A549 (cell line): ENCODE results near the gene TSKU. TPM values are rescaled to one million over a fixed set of nuclear protein-coding genes. Genes with fewer than 3 reads are reported as not detected.
A peak's percentile ranks its signal among the peaks of the same experiment; 100 is the strongest.

Source experiments
- ATAC-seq, 2 experiments: fragments of 200-7000 bp in 1 of 2; fragments of >200 bp in 1 of 2; cut with Nextera tagmentation in 1 of 2; cut with Tn5 transposase in 1 of 2; 3 replicates each; pipeline versions ENCODE4 v1.8.0 to v1.9.1; 2018 to 2020; ENCODE audit warnings: mild to moderate bottlenecking in 1 of 2, moderate library complexity in 1 of 2
- CTCF ChIA-PET: fragments of 300-600 bp; sonication (Branson Sonifier 250); formaldehyde crosslinking; extraction: SDS; loops from one replicate; lab custom pipeline; 2021; ENCODE audit warnings: antibody characterized with exemption, inconsistent platforms; lab: Yijun Ruan, JAX
- POLR2A ChIA-PET: fragments of 350-600 bp; formaldehyde crosslinking; extraction: SDS; loops from one replicate; lab custom pipeline; 2021; ENCODE audit warnings: antibody characterized with exemption, inconsistent platforms; lab: Yijun Ruan, JAX
- DNase-seq, 2 experiments: peaks; one replicate each; pipeline versions ENCODE4 v3.0.0 to v3.0.0-alpha.2; 2011 to 2016; ENCODE audit warnings: low read depth in 1 of 2, low spot score in 1 of 2
- FAIRE-seq: peaks from 2 replicates; lab custom pipeline; 2011; peaks lifted over from hg19 to GRCh38; lab: Jason Lieb, UNC
- H3K27ac ChIP-seq, 2 experiments: fragments of >200 bp; sonication (Bioruptor Twin); formaldehyde crosslinking; 3 replicates each; pipeline ENCODE4 v1.5.1; 2016 to 2017
- H3K4me1 ChIP-seq: fragments of >200 bp; sonication (Bioruptor Twin); formaldehyde crosslinking; 3 replicates; pipeline ENCODE4 v1.6.1; 2016
- H3K4me2 ChIP-seq: fragments of >200 bp; sonication (Bioruptor Twin); formaldehyde crosslinking; 3 replicates; pipeline ENCODE4 v1.6.1; 2016
- H3K4me3 ChIP-seq: fragments of >200 bp; sonication (Bioruptor Twin); formaldehyde crosslinking; 3 replicates; pipeline ENCODE4 v1.5.1; 2016
- H3K9me3 ChIP-seq: fragments of >200 bp; sonication (Bioruptor Twin); formaldehyde crosslinking; 3 replicates; pipeline ENCODE4 v1.6.1; 2016
- BCL3 ChIP-seq: fragments of >200 bp; sonication (Bioruptor Twin); formaldehyde crosslinking; IDR thresholded peaks from 3 replicates; pipeline ENCODE4 v1.6.1; 2016
- CEBPB ChIP-seq, 2 experiments: fragments of >200 bp in 1 of 2; sonication (Bioruptor Twin) in 1 of 2; formaldehyde crosslinking in 1 of 2; IDR thresholded peaks; 2 replicates each; pipeline ENCODE4 v1.6.1; 2012 to 2016
- CTCF ChIP-seq: fragments of >200 bp; sonication (Bioruptor Twin); formaldehyde crosslinking; IDR thresholded peaks from 3 replicates; pipeline ENCODE4 v1.5.1; 2016
- E2F6 ChIP-seq: IDR thresholded peaks from 2 replicates; pipeline ENCODE4 v1.6.1; 2012; ENCODE audit warnings: low read depth, borderline replicate concordance
- EHF ChIP-seq: fragments of 250-450 bp; sonication (Bioruptor Pico); IDR thresholded peaks from 2 replicates; pipeline ENCODE4 v1.5.0; 2020; ENCODE audit warnings: mild to moderate bottlenecking
- EHMT2 ChIP-seq: fragments of 200-600 bp; sonication (generic); IDR thresholded peaks from 2 replicates; pipeline ENCODE4 v1.6.1; 2016; ENCODE audit warnings: antibody characterized with exemption, low read depth, mild to moderate bottlenecking, moderate library complexity
- ELK1 ChIP-seq: fragments of 150-350 bp; IDR thresholded peaks from 2 replicates; pipeline ENCODE4 v1.6.1; 2014; ENCODE audit warnings: low read depth, mild to moderate bottlenecking, low read length
- ESRRA ChIP-seq: fragments of 150-350 bp; IDR thresholded peaks from 2 replicates; pipeline ENCODE4 v1.6.1; 2014; ENCODE audit warnings: mild to moderate bottlenecking, low read length, borderline replicate concordance
- GATA3 ChIP-seq: IDR thresholded peaks from 2 replicates; pipeline ENCODE4 v1.6.1; 2012; ENCODE audit warnings: borderline replicate concordance
- HDAC2 ChIP-seq: fragments of 200-600 bp; sonication (generic); IDR thresholded peaks from 2 replicates; pipeline ENCODE4 v1.6.1; 2016
- JUN ChIP-seq, 2 experiments: fragments of >200 bp; sonication (Bioruptor Twin); formaldehyde crosslinking; IDR thresholded peaks; 2 replicates in 1 of 2; 3 replicates in 1 of 2; pipeline ENCODE4 v1.6.1; 2016 to 2017
- JUNB ChIP-seq: fragments of >200 bp; sonication (Bioruptor Twin); formaldehyde crosslinking; IDR thresholded peaks from 2 replicates; pipeline ENCODE4 v1.6.1; 2016
- KDM5A ChIP-seq: fragments of 200-600 bp; sonication (generic); IDR thresholded peaks from 2 replicates; pipeline ENCODE4 v1.6.1; 2016; ENCODE audit warnings: antibody characterized with exemption, mild to moderate bottlenecking
- MAFK ChIP-seq: fragments of 450-650 bp; IDR thresholded peaks from 2 replicates; pipeline ENCODE4 v1.6.1; 2014; ENCODE audit not compliant: partially characterized antibody
- MAX ChIP-seq: IDR thresholded peaks from 2 replicates; pipeline ENCODE4 v1.6.1; 2012
- NFE2L2 ChIP-seq: fragments of 150-350 bp; conservative IDR thresholded peaks from 2 replicates; pipeline ENCODE4 v1.6.1; 2014; ENCODE audit warnings: low read length
- NPAS2 ChIP-seq: fragments of 250-450 bp; sonication (Bioruptor Pico); IDR thresholded peaks from 2 replicates; pipeline ENCODE4 v1.8.0; 2022; ENCODE audit warnings: mild to moderate bottlenecking, moderate library complexity, borderline replicate concordance
- PBX3 ChIP-seq: IDR thresholded peaks from 2 replicates; pipeline ENCODE4 v1.6.1; 2012
- PHF8 ChIP-seq: fragments of 200-600 bp; sonication (generic); IDR thresholded peaks from 2 replicates; pipeline ENCODE4 v1.6.1; 2016; ENCODE audit warnings: low read depth, mild to moderate bottlenecking, antibody characterized with exemption, moderate library complexity, borderline replicate concordance
- POLR2A ChIP-seq: IDR thresholded peaks from 2 replicates; pipeline ENCODE4 v1.6.1; 2012; ENCODE audit warnings: mild to moderate bottlenecking, low read length
- RAD21 ChIP-seq, 2 experiments: fragments of >200 bp in 1 of 2; sonication (Bioruptor Twin) in 1 of 2; formaldehyde crosslinking in 1 of 2; IDR thresholded peaks in 1 of 2; conservative IDR thresholded peaks in 1 of 2; 2 replicates in 1 of 2; 3 replicates in 1 of 2; pipeline ENCODE4 v1.6.1; 2012 to 2018; ENCODE audit warnings: inconsistent platforms in 1 of 2
- RCOR1 ChIP-seq: fragments of 150-350 bp; IDR thresholded peaks from 2 replicates; pipeline ENCODE4 v1.6.1; 2014; ENCODE audit warnings: antibody characterized with exemption, low read length, low read depth
- REST ChIP-seq: fragments of 200-600 bp; sonication (generic); IDR thresholded peaks from 2 replicates; pipeline ENCODE4 v1.6.1; 2016; ENCODE audit warnings: antibody characterized with exemption, mild to moderate bottlenecking, moderate library complexity
- SMC3 ChIP-seq: fragments of >200 bp; sonication (Bioruptor Twin); formaldehyde crosslinking; IDR thresholded peaks from 3 replicates; pipeline ENCODE4 v1.6.1; 2018; ENCODE audit warnings: inconsistent platforms
- TFCP2L1 ChIP-seq: fragments of 250-450 bp; sonication (Bioruptor Pico); IDR thresholded peaks from 2 replicates; pipeline ENCODE4 v1.5.0; 2021; ENCODE audit warnings: mild to moderate bottlenecking
- ZC3H11A ChIP-seq: fragments of 450-650 bp; IDR thresholded peaks from 2 replicates; pipeline ENCODE4 v1.6.1; 2014; ENCODE audit warnings: antibody characterized with exemption, mild to moderate bottlenecking
- ZFP36 ChIP-seq: fragments of 450-650 bp; IDR thresholded peaks from 2 replicates; pipeline ENCODE4 v1.6.1; 2014; ENCODE audit warnings: borderline replicate concordance; ENCODE audit not compliant: partially characterized antibody
- ZNF302 ChIP-seq: fragments of 250-450 bp; sonication (Bioruptor Pico); IDR thresholded peaks from 2 replicates; pipeline ENCODE4 v1.9.0; 2021; ENCODE audit warnings: inconsistent platforms, mild to moderate bottlenecking, moderate library complexity
- ZSCAN20 ChIP-seq: fragments of 250-450 bp; sonication (Bioruptor Pico); IDR thresholded peaks from 2 replicates; pipeline ENCODE4 v1.8.0; 2022; ENCODE audit warnings: mild to moderate bottlenecking, moderate library complexity
- whole genome bisulfite sequencing: methylation state at CpG from one replicate; pipeline ENCODE4 v1.1.6; 2017; ENCODE audit errors: missing lambda C conversion rate; 5-methylcytosine and 5-hydroxymethylcytosine counted together
- polyA plus RNA-seq, 4 experiments: library from polyadenylated mRNA; depleted of rRNA in 3 of 4; stranded (reverse); fragments of >200 nt; fragmentation: RNase III in 1 of 4; extraction: RNeasy Plus Mini Kit Qiagen cat#74134 plus additional on column Dnase treatment in 1 of 4; gene quantifications; 2 replicates in 3 of 4; 3 replicates in 1 of 4; pipeline ENCODE4 v1.2.3, GENCODE V29; 2011 to 2017

The TSKU gene
- polyA plus RNA-seq, 2 of the 4 experiments (the other 2 are of a cell fraction), result 164 to 171 TPM

- 91% methylated on average over 12 of the region's 12 CpGs for WGBS
- Histone ChIP-seq H3K4me1 (peaks cover 45% of the 10 kb centered on the region), H3K4me3 (no peak overlapping the region), H3K27ac (peak overlapping the region; percentile 66 to 98; a peak in 4 of 6 replicates), H3K4me2 (no peak overlapping the region; the same call in 2 of the 3 replicates), H3K9me3 (no peaks in the 10 kb centered on the region)
- TF ChIP-seq CEBPB (IDR thresholded peaks at IDR 0.05) (no peak), HDAC2 (no peak), JUN (IDR thresholded peaks at IDR 0.05) (no peak), ELK1 (no peak), ZNF302 (CRISPR knock-in tag) (no peak), KDM5A (no peak), ZFP36 (no peak), POLR2A (no peak), ESRRA (no peak), NPAS2 (CRISPR knock-in tag) (no peak), RAD21 (conservative IDR thresholded peaks at IDR 0.05 in 1 of 2, IDR thresholded peaks at IDR 0.05 in 1 of 2) (no peak), NFE2L2 (no peak), MAFK (no peak), RCOR1 (no peak), ZSCAN20 (CRISPR knock-in tag) (no peak), GATA3 (no peak)
- POLR2A ChIA-PET, result interaction anchor here (1.6 kb wide), 1 partner anchor 16 kb away, joined by 5 read pairs; no protein-coding TSS in a partner anchor
- ATAC-seq, result no peak
- CTCF ChIA-PET, result interaction anchor here (0.6 to 6.5 kb wide), 35 partner anchors 8 to 302 kb away, joined by 3 to 108 read pairs (median 5); no protein-coding TSS in a partner anchor
- FAIRE-seq, result no peak
- DNase-seq, result no peak
Observed at GRCh38 chr11:76808171-76808570, 25.0 kb downstream of the TSKU start.

- no peak for ATAC-seq
- H3K4me2 ChIP-seq, result no peak overlapping the region
- POLR2A ChIA-PET, result interaction anchor here (1.6 kb wide), 1 partner anchor 15 kb away, joined by 5 read pairs; no protein-coding TSS in a partner anchor
- no peak for DNase-seq
- 92% methylated on average over 5 of the region's 5 CpGs for WGBS
- peaks cover 36% of the 10 kb centered on the region for H3K4me1 ChIP-seq
- 0 out of 6 replicates have a peak overlapping the region, but pooled peaks of 1 of the 2 experiments have one; percentile 13 for H3K27ac ChIP-seq
- CTCF ChIA-PET, result interaction anchor here (0.8 to 6.5 kb wide), 25 partner anchors 9 to 282 kb away, joined by 3 to 108 read pairs (median 5); no protein-coding TSS in a partner anchor
- no peaks in the 10 kb centered on the region for H3K9me3 ChIP-seq
- H3K4me3 ChIP-seq, result no peak overlapping the region
- FAIRE-seq, result no peak
- no peak for TF ChIP-seq EHMT2
- TF ChIP-seq REST, result no peak
- no peak for TF ChIP-seq EHF (CRISPR knock-in tag)
- no peak for TF ChIP-seq MAX
- TF ChIP-seq MAFK, result no peak
- no peak for TF ChIP-seq PBX3
- no peak for TF ChIP-seq PHF8
- TF ChIP-seq NFE2L2, result no peak
- no peak for TF ChIP-seq E2F6
- TF ChIP-seq RAD21 (conservative IDR thresholded peaks at IDR 0.05 in 1 of 2, IDR thresholded peaks at IDR 0.05 in 1 of 2), result no peak
- no peak for TF ChIP-seq SMC3
- TF ChIP-seq CTCF, result no peak
- no peak for TF ChIP-seq BCL3
- TF ChIP-seq TFCP2L1 (CRISPR knock-in tag), result no peak
- no peak for TF ChIP-seq ZNF302 (CRISPR knock-in tag)
- TF ChIP-seq JUNB, result no peak
- TF ChIP-seq ZC3H11A, result no peak
Observed at GRCh38 chr11:76808996-76809395, 25.8 kb downstream of the TSKU start.
